GM18519 (cell line): ENCODE results near the gene DDX6.
A peak's percentile ranks its signal among the peaks of the same experiment; 100 is the strongest.
"Not testable (repeated sequence)": the region's sequence is repeated elsewhere in the genome, so short reads cannot be mapped to it uniquely, and the experiment has no call there.

Experiments
- ATAC-seq: cut with Tn5 transposase; IDR thresholded peaks from one replicate; pipeline ENCODE4 v1.9.1; 2021; ENCODE audit warnings: mild to moderate bottlenecking, moderate library complexity; ENCODE audit not compliant: unreplicated experiment, low FRiP score

DDX6 gene

GRCh38 chr11:118792570-118793124, 1.7 kb upstream of the DDX6 start:
- ATAC-seq, result peak; percentile 45

GRCh38 chr11:118791961-118792569, 1.1 kb upstream of the DDX6 start:
- no peak for ATAC-seq

GRCh38 chr11:118790357-118791110, 430 bp downstream of the DDX6 start:
- ATAC-seq, result no peak

- ATAC-seq, result no peak
These were observed 1.2 kb downstream of the DDX6 start for GRCh38 chr11:118789501-118790356.

GRCh38 chr11:118786657-118787056, 4.3 kb downstream of the DDX6 start:
- no peak for ATAC-seq

- no peak for ATAC-seq
These were observed 5.6 kb downstream of the DDX6 start for GRCh38 chr11:118785362-118785761.

- ATAC-seq, result no peak
These were observed 7.1 kb downstream of the DDX6 start for GRCh38 chr11:118783724-118784495.

- ATAC-seq, result not testable (repeated sequence)
These were observed 7.6 kb downstream of the DDX6 start for GRCh38 chr11:118783324-118783723.

GRCh38 chr11:118778898-118779297, 12.1 kb downstream of the DDX6 start:
- ATAC-seq, result no peak

GRCh38 chr11:118774032-118774431, 16.9 kb downstream of the DDX6 start:
- ATAC-seq, result no peak

GRCh38 chr11:118771547-118772288, 19.2 kb downstream of the DDX6 start:
- no peak for ATAC-seq

- no peak for ATAC-seq
These were observed 22.3 kb downstream of the DDX6 start for GRCh38 chr11:118768690-118769089.

GRCh38 chr11:118766035-118766434, 24.9 kb downstream of the DDX6 start:
- no peak for ATAC-seq

- ATAC-seq, result not testable (repeated sequence)
These were observed 25.8 kb downstream of the DDX6 start for GRCh38 chr11:118765095-118765691.

- ATAC-seq, result no peak
These were observed 27.9 kb downstream of the DDX6 start for GRCh38 chr11:118763041-118763440.

- ATAC-seq, result not testable (repeated sequence)
These were observed 29.0 kb downstream of the DDX6 start for GRCh38 chr11:118761981-118762380.

GRCh38 chr11:118757876-118758399, 33.0 kb downstream of the DDX6 start:
- no peak for ATAC-seq

GRCh38 chr11:118752654-118753053, 38.3 kb downstream of the DDX6 start:
- no peak for ATAC-seq

GRCh38 chr11:118749429-118749828, 41.5 kb downstream of the DDX6 start:
- no peak for ATAC-seq
